CD14-positive monocyte (primary cell): ENCODE data around the gene ABCC4. TPM values are rescaled to one million over a fixed set of nuclear protein-coding genes. Genes with fewer than 3 reads are reported as not detected.

Experiments used
- DNase-seq, 3 donors: peaks; one replicate each; pipeline ENCODE4 v3.0.0-alpha.2; 2011 to 2022
- H2AFZ ChIP-seq: 2 replicates; pipeline ENCODE4 v1.6.0; 2012; ENCODE audit warnings: mild to moderate bottlenecking, low read depth, low read length, inconsistent platforms; ENCODE audit not compliant: insufficient read depth, poor library complexity, severe bottlenecking
- H3K27ac ChIP-seq, 2 donors: 1 replicate in 1 of 2; 2 replicates in 1 of 2; pipeline ENCODE4 v1.5.1; 2012 to 2013; ENCODE audit warnings: low read length in 2 of 2, control low read depth in 1 of 2, inconsistent platforms in 1 of 2, low read depth in 1 of 2, mild to moderate bottlenecking in 1 of 2
- H3K27me3 ChIP-seq, 2 donors: one replicate each; pipeline versions ENCODE4 v1.6.0 to v1.6.1; 2011 to 2013; ENCODE audit warnings: low read length in 2 of 2; ENCODE audit not compliant: control insufficient read depth in 2 of 2, insufficient read depth in 2 of 2
- H3K36me3 ChIP-seq, 2 donors: replicated peaks in 1 of 2; 1 replicate in 1 of 2; 2 replicates in 1 of 2; pipeline versions ENCODE4 v1.5.1 to v1.6.1; 2012 to 2013; ENCODE audit warnings: low read length in 2 of 2, control low read depth in 1 of 2, inconsistent platforms in 1 of 2, mild to moderate bottlenecking in 1 of 2; ENCODE audit not compliant: insufficient read depth in 2 of 2, control insufficient read depth in 1 of 2
- H3K4me1 ChIP-seq, 2 donors: 1 replicate in 1 of 2; 2 replicates in 1 of 2; pipeline versions ENCODE4 v1.5.1 to v1.6.1; 2012 to 2013; ENCODE audit warnings: low read length in 2 of 2, control low read depth in 1 of 2, inconsistent platforms in 1 of 2, mild to moderate bottlenecking in 1 of 2, moderate library complexity in 1 of 2; ENCODE audit not compliant: insufficient read depth in 2 of 2, control insufficient read depth in 1 of 2
- H3K4me2 ChIP-seq: replicated peaks from 2 replicates; pipeline ENCODE3; 2012; ENCODE audit warnings: low read length, moderate library complexity, mild to moderate bottlenecking; ENCODE audit not compliant: poor library complexity, severe bottlenecking; ENCODE audit errors: extremely low read depth
- H3K4me3 ChIP-seq, 3 experiments: fragments of 200-600 bp in 1 of 3; sonication (generic) in 1 of 3; replicated peaks in 1 of 3; 1 replicate in 2 of 3; 2 replicates in 1 of 3; pipeline ENCODE4 v1.5.1; 2011 to 2013; ENCODE audit warnings: low read length in 3 of 3, mild to moderate bottlenecking in 3 of 3, control low read depth in 2 of 3, low read depth in 2 of 3, inconsistent platforms in 1 of 3, moderate library complexity in 1 of 3
- H3K79me2 ChIP-seq: 2 replicates; pipeline ENCODE4 v1.6.0; 2012; ENCODE audit warnings: mild to moderate bottlenecking, control low read depth, inconsistent platforms, low read length, moderate library complexity; ENCODE audit not compliant: insufficient read depth
- H3K9ac ChIP-seq: 2 replicates; pipeline ENCODE4 v1.6.0; 2017; ENCODE audit warnings: low read length, mild to moderate bottlenecking; ENCODE audit not compliant: insufficient read depth, poor library complexity, severe bottlenecking
- H3K9me3 ChIP-seq, 2 donors: replicated peaks in 1 of 2; 1 replicate in 1 of 2; 2 replicates in 1 of 2; pipeline versions ENCODE4 v1.5.1 to v1.6.1; 2012 to 2013; ENCODE audit warnings: low read length in 2 of 2, control low read depth in 1 of 2; ENCODE audit not compliant: control insufficient read depth in 1 of 2, insufficient read depth in 1 of 2
- H4K20me1 ChIP-seq: 2 replicates; pipeline ENCODE4 v1.6.0; 2012; ENCODE audit warnings: mild to moderate bottlenecking, low read length, control low read depth, moderate library complexity; ENCODE audit not compliant: insufficient read depth
- H3K27ac Mint-ChIP-seq, 7 donors: one replicate each; pipeline ENCODE4 v1.8.0; 2020; ENCODE audit warnings: mild to moderate bottlenecking in 7 of 7, mixed read lengths in 7 of 7, moderate library complexity in 6 of 7, inconsistent platforms in 2 of 7
- H3K27me3 Mint-ChIP-seq, 3 donors: one replicate each; pipeline ENCODE4 v1.8.0; 2021 to 2022; ENCODE audit warnings: low read depth in 3 of 3, mild to moderate bottlenecking in 3 of 3, mixed read lengths in 3 of 3, moderate library complexity in 3 of 3, inconsistent platforms in 1 of 3
- H3K36me3 Mint-ChIP-seq, 2 donors: one replicate each; pipeline ENCODE4 v1.8.0; 2020; ENCODE audit warnings: mixed read lengths in 2 of 2, inconsistent platforms in 1 of 2, mild to moderate bottlenecking in 1 of 2
- H3K4me1 Mint-ChIP-seq: one replicate; pipeline ENCODE4 v1.8.0; 2020; ENCODE audit warnings: mild to moderate bottlenecking, mixed read lengths
- H3K4me3 Mint-ChIP-seq, 2 donors: one replicate each; pipeline ENCODE4 v1.8.0; 2020; ENCODE audit warnings: mild to moderate bottlenecking in 2 of 2, mixed read lengths in 2 of 2, moderate library complexity in 1 of 2
- H3K9me3 Mint-ChIP-seq, 7 donors: one replicate each; pipeline ENCODE4 v1.8.0; 2020 to 2022; ENCODE audit warnings: mixed read lengths in 7 of 7, mild to moderate bottlenecking in 6 of 7, moderate library complexity in 6 of 7, inconsistent platforms in 2 of 7
- WGBS: methylation state at CpG from one replicate; pipeline ENCODE4 v1.1.5; 2013; ENCODE audit warnings: missing lambda C conversion rate; ENCODE audit not compliant: insufficient coverage; 5-methylcytosine and 5-hydroxymethylcytosine counted together
- intact Hi-C, 2 donors: fragments of 100-400 bp; cut with micrococcal nuclease; formaldehyde crosslinking; loops; one replicate each; pipeline versions ENCODE4 v1.15.0 to v1.15.1; 2023
- polyA plus RNA-seq, 3 donors: library from polyadenylated mRNA; depleted of rRNA in 1 of 3; unstranded in 2 of 3; stranded (reverse) in 1 of 3; fragments of 300-500 nt in 2 of 3; fragments of >200 nt in 1 of 3; fragmentation: Illumina TruSeq in 2 of 3; gene quantifications; 1 replicate in 2 of 3; 2 replicates in 1 of 3; pipeline ENCODE4 v1.2.3, GENCODE V29; 2012 to 2021
- TF ChIP-seq, protein P1 (sequence below): fragments of 200-600 bp; IDR thresholded peaks from one replicate; pipeline ENCODE4 v1.8.0; 2022; ENCODE audit warnings: antibody characterized with exemption, mild to moderate bottlenecking

The ABCC4 gene
- polyA plus RNA-seq, 3 donors, result 0.96 to 2.5 (median 1.7) TPM

DNA sequence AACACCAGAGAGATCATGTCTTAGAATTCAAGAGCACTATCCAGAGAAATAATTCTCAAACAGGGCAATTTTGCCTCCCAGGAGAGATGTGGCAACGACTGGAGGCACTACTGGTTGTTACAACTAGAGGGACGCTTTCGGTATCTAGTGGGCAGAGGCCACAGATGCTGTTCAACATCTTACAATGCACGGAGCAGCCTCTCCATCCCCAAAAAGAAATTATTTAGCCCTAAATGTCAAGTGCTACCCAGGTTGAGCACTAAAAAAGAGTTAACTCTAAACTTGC lies 78.6 kb downstream of the ABCC4 start:
- no peak overlapping the region for H2AFZ ChIP-seq
- H3K4me3 Mint-ChIP-seq, result no peak overlapping the region
- no peak overlapping the region for H3K4me3 ChIP-seq
- H3K27ac ChIP-seq, result no peak overlapping the region
- no peak overlapping the region for H3K9ac ChIP-seq
- no peaks in the 10 kb centered on the region for H3K27me3 ChIP-seq
- no peak overlapping the region for H3K4me2 ChIP-seq
- DNase-seq, result no peak
- no peaks in the 10 kb centered on the region for H3K9me3 ChIP-seq
- peaks cover 12 to 14% of the 10 kb centered on the region in 2 donors for H3K4me1 ChIP-seq
- peaks cover 6 to 9% of the 10 kb centered on the region in 2 donors for H3K36me3 Mint-ChIP-seq
- H3K4me1 Mint-ChIP-seq, result peaks cover 18% of the 10 kb centered on the region
- TF ChIP-seq, protein P1, sequence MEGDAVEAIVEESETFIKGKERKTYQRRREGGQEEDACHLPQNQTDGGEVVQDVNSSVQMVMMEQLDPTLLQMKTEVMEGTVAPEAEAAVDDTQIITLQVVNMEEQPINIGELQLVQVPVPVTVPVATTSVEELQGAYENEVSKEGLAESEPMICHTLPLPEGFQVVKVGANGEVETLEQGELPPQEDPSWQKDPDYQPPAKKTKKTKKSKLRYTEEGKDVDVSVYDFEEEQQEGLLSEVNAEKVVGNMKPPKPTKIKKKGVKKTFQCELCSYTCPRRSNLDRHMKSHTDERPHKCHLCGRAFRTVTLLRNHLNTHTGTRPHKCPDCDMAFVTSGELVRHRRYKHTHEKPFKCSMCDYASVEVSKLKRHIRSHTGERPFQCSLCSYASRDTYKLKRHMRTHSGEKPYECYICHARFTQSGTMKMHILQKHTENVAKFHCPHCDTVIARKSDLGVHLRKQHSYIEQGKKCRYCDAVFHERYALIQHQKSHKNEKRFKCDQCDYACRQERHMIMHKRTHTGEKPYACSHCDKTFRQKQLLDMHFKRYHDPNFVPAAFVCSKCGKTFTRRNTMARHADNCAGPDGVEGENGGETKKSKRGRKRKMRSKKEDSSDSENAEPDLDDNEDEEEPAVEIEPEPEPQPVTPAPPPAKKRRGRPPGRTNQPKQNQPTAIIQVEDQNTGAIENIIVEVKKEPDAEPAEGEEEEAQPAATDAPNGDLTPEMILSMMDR, result no peak
- no peaks in the 10 kb centered on the region for H4K20me1 ChIP-seq
- H3K27me3 Mint-ChIP-seq, result peaks cover 0 to 2% (median 0%) of the 10 kb centered on the region in 3 donors
- no peaks in the 10 kb centered on the region for H3K79me2 ChIP-seq
- WGBS, result 96% methylated on average over 4 of the region's 4 CpGs
- intact Hi-C loops, result no loop called here
- no peak overlapping the region for H3K27ac Mint-ChIP-seq
- no peaks in the 10 kb centered on the region for H3K9me3 Mint-ChIP-seq
- H3K36me3 ChIP-seq, result no peaks in the 10 kb centered on the region

DNA sequence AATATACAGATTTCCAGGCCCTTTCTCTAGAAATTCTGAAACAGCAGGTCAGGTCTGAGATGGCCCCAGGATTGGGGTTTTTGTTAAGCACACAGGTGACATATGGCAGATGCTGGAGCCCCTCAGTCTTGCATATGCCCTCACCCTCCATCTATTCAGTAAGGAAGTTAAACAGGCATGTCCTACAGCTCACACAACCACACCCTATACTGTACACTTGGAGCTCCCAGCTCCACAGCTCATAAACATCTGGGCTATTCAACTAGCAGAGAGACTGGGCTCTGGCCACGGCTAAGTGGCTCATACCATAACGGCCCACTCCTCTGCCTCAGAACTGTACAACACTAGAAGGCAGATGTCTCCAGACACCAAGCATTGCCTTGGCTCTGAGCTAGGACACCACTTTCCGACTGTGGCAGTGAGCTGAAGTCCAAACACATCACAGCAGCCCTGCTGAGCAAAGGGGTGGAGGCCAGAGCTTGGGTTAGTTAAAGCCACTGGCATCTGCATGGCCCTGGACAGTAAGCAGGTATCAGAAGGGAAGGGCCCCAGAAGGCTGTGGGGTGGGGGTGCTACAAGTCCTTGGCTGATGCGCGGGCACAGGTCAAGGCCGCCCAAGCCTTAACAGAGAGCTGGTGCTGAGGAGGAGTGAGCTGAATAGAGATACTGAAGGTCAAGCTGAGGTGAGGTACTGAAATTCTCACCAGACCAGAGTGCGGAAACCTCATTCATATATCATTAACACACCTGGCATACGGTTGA lies 79.1 kb downstream of the ABCC4 start:
- intact Hi-C loops, result no loop called here
- TF ChIP-seq, protein P1, result no peak
- Mint-ChIP-seq H3K4me3 (no peak overlapping the region), H3K27ac (no peak overlapping the region), H3K4me1 (peaks cover 12% of the 10 kb centered on the region), H3K36me3 (peaks cover 6 to 9% of the 10 kb centered on the region in 2 donors), H3K27me3 (peaks cover 0 to 2% (median 0%) of the 10 kb centered on the region in 3 donors), H3K9me3 (no peaks in the 10 kb centered on the region)
- Histone ChIP-seq H3K9ac (no peak overlapping the region), H3K79me2 (no peaks in the 10 kb centered on the region), H3K27ac (no peak overlapping the region), H3K9me3 (no peaks in the 10 kb centered on the region), H3K36me3 (no peaks in the 10 kb centered on the region), H3K4me2 (no peak overlapping the region), H4K20me1 (no peaks in the 10 kb centered on the region), H3K27me3 (no peaks in the 10 kb centered on the region), H3K4me1 (peaks cover 9% of the 10 kb centered on the region in 2 donors), H3K4me3 (no peak overlapping the region), H2AFZ (no peak overlapping the region)
- no peak for DNase-seq
- 100% methylated on average over 2 of the region's 8 CpGs for WGBS
